ENCODE results near the gene PCSK2.
A peak's percentile ranks its signal among the peaks of the same experiment; 100 is the strongest.

Gene PCSK2

GRCh38 chr20:17394411-17394810, 167.6 kb downstream of the PCSK2 start:
- DNase-seq (ENCODE audit: low read depth in 2 of 3, low spot score in 2 of 3) = no peak

GRCh38 chr20:17395729-17396128, 168.9 kb downstream of the PCSK2 start:
- DNase-seq (ENCODE audit: low read depth in 2 of 3, low spot score in 2 of 3) = no peak

GRCh38 chr20:17399303-17399985, 172.6 kb downstream of the PCSK2 start:
- no peak for DNase-seq (ENCODE audit: low read depth in 2 of 3, low spot score in 2 of 3)

- DNase-seq (ENCODE audit: low read depth in 2 of 3, low spot score in 2 of 3) = no peak
Measured at GRCh38 chr20:17403461-17403860, 176.6 kb downstream of the PCSK2 start.

GRCh38 chr20:17406051-17406590, 179.3 kb downstream of the PCSK2 start:
- DNase-seq (ENCODE audit: low read depth in 2 of 3, low spot score in 2 of 3) = no peak

GRCh38 chr20:17407550-17407949, 180.7 kb downstream of the PCSK2 start:
- DNase-seq (ENCODE audit: low read depth in 2 of 3, low spot score in 2 of 3) = no peak

GRCh38 chr20:17417225-17417624, 190.4 kb downstream of the PCSK2 start:
- no peak for DNase-seq (ENCODE audit: low read depth in 2 of 3, low spot score in 2 of 3)

GRCh38 chr20:17418737-17419136, 191.9 kb downstream of the PCSK2 start:
- no peak for DNase-seq (ENCODE audit: low read depth in 2 of 3, low spot score in 2 of 3)

GRCh38 chr20:17419479-17420041, 192.7 kb downstream of the PCSK2 start:
- no peak for DNase-seq (ENCODE audit: low read depth in 2 of 3, low spot score in 2 of 3)

- no peak for DNase-seq (ENCODE audit: low read depth in 2 of 3, low spot score in 2 of 3)
Measured at GRCh38 chr20:17421493-17421892, 194.7 kb downstream of the PCSK2 start.

- no peak for DNase-seq (ENCODE audit: low read depth in 2 of 3, low spot score in 2 of 3)
Measured at GRCh38 chr20:17423782-17424181, 196.9 kb downstream of the PCSK2 start.

- no peak for DNase-seq (ENCODE audit: low read depth in 2 of 3, low spot score in 2 of 3)
Measured at GRCh38 chr20:17427638-17428037, 200.8 kb downstream of the PCSK2 start.

- no peak for DNase-seq (ENCODE audit: low read depth in 2 of 3, low spot score in 2 of 3)
Measured at GRCh38 chr20:17430125-17430950, 203.5 kb downstream of the PCSK2 start.

- DNase-seq (ENCODE audit: low read depth in 2 of 3, low spot score in 2 of 3) = peak; percentile 9 to 33 (median 25)
Measured at GRCh38 chr20:17431621-17432364, 205.0 kb downstream of the PCSK2 start.

- no peak for DNase-seq (ENCODE audit: low read depth in 2 of 3, low spot score in 2 of 3)
Measured at GRCh38 chr20:17436664-17437063, 209.8 kb downstream of the PCSK2 start.

- DNase-seq (ENCODE audit: low read depth in 2 of 3, low spot score in 2 of 3) = no peak
Measured at GRCh38 chr20:17437251-17437650, 210.4 kb downstream of the PCSK2 start.

- DNase-seq (ENCODE audit: low read depth in 2 of 3, low spot score in 2 of 3) = no peak
Measured at GRCh38 chr20:17438436-17439039, 211.7 kb downstream of the PCSK2 start.

GRCh38 chr20:17439616-17440296, 212.9 kb downstream of the PCSK2 start:
- DNase-seq (ENCODE audit: low read depth in 2 of 3, low spot score in 2 of 3) = no peak

- no peak for DNase-seq (ENCODE audit: low read depth in 2 of 3, low spot score in 2 of 3)
Measured at GRCh38 chr20:17441745-17442144, 214.9 kb downstream of the PCSK2 start.

- DNase-seq (ENCODE audit: low read depth in 2 of 3, low spot score in 2 of 3) = no peak
Measured at GRCh38 chr20:17442588-17442987, 215.7 kb downstream of the PCSK2 start.
